Stomach (tissue), 9 donors: ENCODE results near the gene PTPN3. TPM values are rescaled to one million over a fixed set of nuclear protein-coding genes. Genes with fewer than 3 reads are reported as not detected.

Experiments used
- DNase-seq, 2 donors: peaks; one replicate each; pipeline versions ENCODE4 v3.0.0 to v3.0.0-alpha.2; 2013 to 2019
- H3K27ac ChIP-seq, 5 donors: fragments of 200-600 bp in 4 of 5; sonication (generic) in 4 of 5; one replicate each; pipeline ENCODE4 v1.5.1; 2013 to 2019; ENCODE audit warnings: mild to moderate bottlenecking in 1 of 5, moderate library complexity in 1 of 5
- H3K27me3 ChIP-seq, 3 donors: fragments of 200-600 bp; sonication (generic); one replicate each; pipeline ENCODE4 v1.5.1; 2017 to 2019; ENCODE audit warnings: mixed run types in 1 of 3
- H3K36me3 ChIP-seq, 4 donors: fragments of 200-600 bp; sonication (generic); 1 replicate in 3 of 4; 2 replicates in 1 of 4; pipeline ENCODE4 v1.5.1; 2016 to 2019
- H3K4me1 ChIP-seq, 4 donors: fragments of 200-600 bp; sonication (generic); one replicate each; pipeline ENCODE4 v1.5.1; 2016 to 2019
- H3K4me3 ChIP-seq, 4 donors: fragments of 200-600 bp; sonication (generic) in 3 of 4; one replicate each; pipeline ENCODE4 v1.5.1; 2016 to 2019; ENCODE audit warnings: mild to moderate bottlenecking in 1 of 4
- H3K9me3 ChIP-seq, 4 donors: fragments of 200-600 bp; sonication (generic); one replicate each; pipeline ENCODE4 v1.5.1; 2016 to 2019
- EP300 ChIP-seq: sonication (generic); formaldehyde crosslinking; IDR thresholded peaks from one replicate; pipeline ENCODE4 v1.6.1; 2017; ENCODE audit warnings: antibody characterized with exemption
- POLR2A ChIP-seq, 4 donors: fragments of 450-650 bp; IDR thresholded peaks; one replicate each; pipeline ENCODE4 v1.6.1; 2016; ENCODE audit warnings: antibody characterized with exemption in 4 of 4, control low read depth in 2 of 4, mild to moderate bottlenecking in 1 of 4, moderate library complexity in 1 of 4
- POLR2AphosphoS5 ChIP-seq, 3 donors: sonication (generic); formaldehyde crosslinking; IDR thresholded peaks; one replicate each; pipeline ENCODE4 v1.6.1; 2016; ENCODE audit warnings: antibody characterized with exemption in 3 of 3
- WGBS, 5 donors: extraction: QIAGEN DNeasy Blood & Tissue Kit in 3 of 5; methylation state at CpG; one replicate each; pipeline versions ENCODE4 v1.1.5 to v1.1.7; 2013 to 2018; 5-methylcytosine and 5-hydroxymethylcytosine counted together
- intact Hi-C: fragments of 100-400 bp; cut with DNase I; formaldehyde crosslinking; loops from one replicate; pipeline ENCODE4 v1.15.1; 2023; ENCODE audit warnings: low total_unique reads
- polyA plus RNA-seq, 3 donors: library from polyadenylated mRNA; stranded (reverse); fragments of 200-250 nt; gene quantifications; one replicate each; pipeline ENCODE4 v1.2.3, GENCODE V29; 2013
- total RNA-seq, 5 donors: library from RNA; depleted of rRNA; stranded (reverse); fragments of >200 nt; gene quantifications; one replicate each; pipeline versions ENCODE4 v1.1.0 to v1.2.3, GENCODE V29; 2014 to 2016
- TF ChIP-seq, protein P1 (sequence below), 7 experiments: fragments of 450-650 bp in 4 of 7; fragments of 200-600 bp in 3 of 7; sonication (generic) in 3 of 7; IDR thresholded peaks; one replicate each; pipeline ENCODE4 v1.5.1; 2016 to 2019; ENCODE audit warnings: antibody characterized with exemption in 7 of 7, control low read depth in 2 of 7, mild to moderate bottlenecking in 1 of 7
- donor health status: healthy with polysubstance abuse.
- donor health status: Bipolar disorder and iron deficiency.
- donor health status: healthy.

PTPN3 gene
- total and polyA plus RNA-seq, 8 donors: 4.7 to 16.7 (median 13.1) TPM

DNA sequence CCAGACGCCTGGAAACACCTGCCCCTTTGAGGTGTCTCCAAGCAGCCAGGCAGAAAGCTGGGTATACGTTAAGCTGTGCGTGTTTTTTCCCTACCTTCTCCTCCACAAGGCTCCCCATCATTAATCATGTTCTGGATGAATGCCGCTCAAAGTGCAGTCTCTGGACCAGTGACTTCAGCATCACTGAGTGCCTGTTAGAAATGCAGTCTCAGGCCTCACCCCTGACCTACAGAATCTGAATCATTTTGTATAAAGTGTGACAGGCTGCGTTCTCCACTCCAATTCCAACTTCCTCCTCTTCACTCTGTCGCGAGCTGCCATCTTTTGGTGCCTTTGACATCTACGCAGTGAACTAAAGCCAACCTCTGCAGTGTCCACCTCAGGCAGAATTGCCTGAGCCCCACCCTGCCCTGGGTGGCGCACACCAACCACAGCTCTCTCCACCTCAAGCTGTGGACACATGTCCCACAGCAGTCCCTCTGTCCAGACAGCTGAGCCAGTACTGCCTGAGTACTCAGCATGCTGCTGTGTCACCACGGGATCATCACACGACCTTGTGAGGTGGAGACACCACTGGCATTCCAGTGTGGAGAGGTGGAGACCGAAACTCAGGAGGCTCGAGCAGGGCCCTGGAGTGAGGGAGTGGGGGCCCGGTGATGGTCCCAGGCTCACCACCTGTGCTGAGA, 14.2 kb downstream of the PTPN3 start:
- intact Hi-C loops: no loop called here
- TF ChIP-seq EP300 (no peak), POLR2A (IDR thresholded peaks at IDR 0.05) (no peak), POLR2AphosphoS5 (IDR thresholded peaks at IDR 0.05) (no peak)
- TF ChIP-seq, protein P1, sequence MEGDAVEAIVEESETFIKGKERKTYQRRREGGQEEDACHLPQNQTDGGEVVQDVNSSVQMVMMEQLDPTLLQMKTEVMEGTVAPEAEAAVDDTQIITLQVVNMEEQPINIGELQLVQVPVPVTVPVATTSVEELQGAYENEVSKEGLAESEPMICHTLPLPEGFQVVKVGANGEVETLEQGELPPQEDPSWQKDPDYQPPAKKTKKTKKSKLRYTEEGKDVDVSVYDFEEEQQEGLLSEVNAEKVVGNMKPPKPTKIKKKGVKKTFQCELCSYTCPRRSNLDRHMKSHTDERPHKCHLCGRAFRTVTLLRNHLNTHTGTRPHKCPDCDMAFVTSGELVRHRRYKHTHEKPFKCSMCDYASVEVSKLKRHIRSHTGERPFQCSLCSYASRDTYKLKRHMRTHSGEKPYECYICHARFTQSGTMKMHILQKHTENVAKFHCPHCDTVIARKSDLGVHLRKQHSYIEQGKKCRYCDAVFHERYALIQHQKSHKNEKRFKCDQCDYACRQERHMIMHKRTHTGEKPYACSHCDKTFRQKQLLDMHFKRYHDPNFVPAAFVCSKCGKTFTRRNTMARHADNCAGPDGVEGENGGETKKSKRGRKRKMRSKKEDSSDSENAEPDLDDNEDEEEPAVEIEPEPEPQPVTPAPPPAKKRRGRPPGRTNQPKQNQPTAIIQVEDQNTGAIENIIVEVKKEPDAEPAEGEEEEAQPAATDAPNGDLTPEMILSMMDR (IDR thresholded peaks at IDR 0.05): no peak
- Histone ChIP-seq H3K4me1 (peaks cover 0 to 3% (median 1%) of the 10 kb centered on the region in 4 donors), H3K36me3 (no peaks in the 10 kb centered on the region), H3K27me3 (no peaks in the 10 kb centered on the region), H3K27ac (no peak overlapping the region), H3K9me3 (no peaks in the 10 kb centered on the region), H3K4me3 (no peak overlapping the region)
- WGBS, 5 donors: 84 to 89% (median 87%) methylated on average over 14 of the region's 14 CpGs
- DNase-seq: no peak

DNA sequence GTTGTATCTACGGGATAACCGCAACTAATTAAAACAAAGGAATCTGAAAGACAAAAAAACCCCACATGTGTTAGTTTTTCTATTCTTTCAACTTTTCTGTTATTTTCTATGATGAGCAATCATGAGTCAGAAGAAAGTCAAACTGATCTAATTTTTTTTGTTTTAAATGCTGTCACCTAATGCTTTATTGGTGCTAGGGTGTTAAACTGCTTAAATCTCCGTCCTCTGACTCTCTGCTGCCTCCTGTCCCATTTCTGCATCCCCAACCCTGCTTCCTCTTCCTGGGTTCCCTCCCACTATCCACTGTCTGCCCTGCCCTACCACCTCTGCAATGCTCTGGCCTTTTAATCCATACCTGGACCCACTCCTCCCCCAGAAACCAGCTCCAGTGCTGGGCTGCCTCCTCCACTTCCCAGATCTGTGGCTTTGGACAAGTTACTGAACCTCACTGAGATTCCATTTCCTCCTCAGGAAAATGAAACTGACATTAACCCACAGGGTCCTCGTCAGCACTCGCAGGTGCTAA, 15.7 kb downstream of the PTPN3 start:
- H3K9me3 ChIP-seq: no peaks in the 10 kb centered on the region
- no peak overlapping the region for H3K27ac ChIP-seq
- no peak for DNase-seq
- intact Hi-C loops: no loop called here
- no peaks in the 10 kb centered on the region for H3K36me3 ChIP-seq
- peaks cover 0 to 13% (median 5%) of the 10 kb centered on the region in 4 donors for H3K4me1 ChIP-seq
- no peaks in the 10 kb centered on the region for H3K27me3 ChIP-seq
- TF ChIP-seq EP300 (no peak), POLR2AphosphoS5 (IDR thresholded peaks at IDR 0.05) (no peak), POLR2A (IDR thresholded peaks at IDR 0.05) (no peak)
- TF ChIP-seq, protein P1 (IDR thresholded peaks at IDR 0.05): no peak
- H3K4me3 ChIP-seq: no peak overlapping the region
- 77 to 85% (median 80%) methylated on average over 5 of the region's 5 CpGs for WGBS, 5 donors

DNA sequence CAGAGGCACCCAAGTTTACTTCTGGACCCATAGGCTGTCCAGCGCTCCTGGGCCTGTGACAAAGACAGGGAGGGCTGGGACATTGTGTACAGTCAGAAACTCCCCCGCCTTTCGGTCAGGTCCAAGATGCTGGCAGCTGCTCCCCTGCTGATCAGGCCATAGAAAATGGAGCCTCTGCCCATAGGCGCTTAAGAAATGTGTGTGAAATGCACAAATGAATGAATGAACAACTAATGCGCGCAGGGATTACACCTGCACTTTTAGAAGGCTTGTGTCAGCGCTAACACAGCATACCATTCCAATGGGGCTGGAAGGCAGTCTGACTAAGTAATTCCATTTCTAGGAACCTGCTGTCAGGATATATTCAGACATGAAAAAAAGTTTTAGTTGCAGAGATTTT, 16.3 kb downstream of the PTPN3 start:
- Histone ChIP-seq H3K36me3 (no peaks in the 10 kb centered on the region), H3K9me3 (no peaks in the 10 kb centered on the region), H3K27ac (no peak overlapping the region), H3K4me3 (no peak overlapping the region), H3K27me3 (no peaks in the 10 kb centered on the region), H3K4me1 (peaks cover 0 to 19% (median 8%) of the 10 kb centered on the region in 4 donors)
- intact Hi-C loops: no loop called here
- DNase-seq: no peak
- WGBS, 5 donors: 81 to 88% (median 85%) methylated on average over 7 of the region's 7 CpGs
- no peak for TF ChIP-seq POLR2AphosphoS5 (IDR thresholded peaks at IDR 0.05)
- TF ChIP-seq EP300: no peak
- TF ChIP-seq, protein P1 (IDR thresholded peaks at IDR 0.05): no peak
- no peak for TF ChIP-seq POLR2A (IDR thresholded peaks at IDR 0.05)

DNA sequence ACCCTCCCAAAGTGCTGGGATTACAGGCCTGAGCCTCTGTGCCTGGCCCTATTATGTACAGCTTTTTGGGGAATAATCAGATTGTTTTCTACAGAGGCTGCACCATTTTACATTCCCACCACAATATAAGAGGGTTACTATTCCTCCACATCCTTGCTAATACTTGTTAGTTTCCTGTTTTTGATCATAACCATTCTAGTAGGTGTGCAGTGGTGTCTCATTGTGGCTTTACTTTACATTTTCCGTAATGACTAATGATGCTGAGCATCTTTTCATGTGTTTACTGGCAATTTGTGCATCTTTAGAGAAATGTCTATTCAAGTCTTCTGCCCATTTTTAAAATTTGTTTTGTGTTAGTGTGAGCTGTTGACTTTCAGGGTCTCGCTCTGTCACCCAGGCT, 18.3 kb downstream of the PTPN3 start:
- DNase-seq: no peak
- TF ChIP-seq, protein P1 (IDR thresholded peaks at IDR 0.05): no peak
- TF ChIP-seq POLR2AphosphoS5 (IDR thresholded peaks at IDR 0.05) (no peak), EP300 (no peak), POLR2A (IDR thresholded peaks at IDR 0.05) (no peak)
- WGBS, 5 donors: 90 to 98% (median 94%) methylated on average over 2 of the region's 2 CpGs
- Histone ChIP-seq H3K36me3 (no peaks in the 10 kb centered on the region), H3K4me1 (peaks cover 0 to 37% (median 22%) of the 10 kb centered on the region in 4 donors), H3K4me3 (no peak overlapping the region), H3K27ac (no peak overlapping the region), H3K27me3 (no peaks in the 10 kb centered on the region), H3K9me3 (no peaks in the 10 kb centered on the region)
- intact Hi-C loops: no loop called here
